NCI-H146 treated with DMSO at 0.1 percent for 48 hours (cell line): ENCODE measurements around the gene AGER.
"Not testable (repeated sequence)": the region's sequence is repeated elsewhere in the genome, so short reads cannot be mapped to it uniquely, and the experiment has no call there.

ENCODE experiments used
- DNase-seq: peaks from one replicate; lab custom pipeline; 2025; ENCODE audit not compliant: unreplicated experiment; lab: John Stamatoyannopoulos, UW

AGER gene

DNA sequence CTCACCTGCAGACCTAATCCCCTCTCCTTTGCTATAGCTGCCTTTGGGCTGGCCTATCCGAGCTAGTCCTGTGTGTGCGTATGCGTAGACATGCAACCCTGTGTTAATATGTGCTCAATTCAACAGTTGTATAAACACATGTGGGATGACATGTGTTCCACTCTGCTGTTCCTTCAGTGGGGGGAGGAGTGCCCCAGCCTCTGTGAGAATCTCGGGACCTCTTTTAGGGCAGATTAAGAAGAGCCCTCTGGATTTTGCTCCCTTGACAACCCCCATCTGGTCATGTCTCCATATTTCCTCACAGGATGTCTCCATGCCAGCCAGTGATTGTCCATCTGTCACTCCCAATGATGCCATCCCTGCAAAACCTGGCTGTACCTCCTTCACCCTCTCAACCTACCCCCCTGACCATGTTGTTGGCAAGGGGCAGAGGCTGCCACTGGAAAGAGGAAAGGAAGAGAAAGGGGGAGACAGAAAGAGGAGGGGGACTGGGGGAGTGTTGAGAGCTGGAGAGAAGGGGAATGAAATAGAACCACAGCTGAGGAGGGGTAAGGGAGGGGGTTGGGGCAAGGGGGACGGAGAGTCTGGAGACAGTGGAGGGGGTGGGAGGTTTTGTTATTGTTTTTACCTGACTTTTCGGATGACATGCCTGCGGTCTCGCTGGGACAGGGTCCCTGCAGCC, 32.7 kb downstream of the AGER start:
- DNase-seq = no peak

DNA sequence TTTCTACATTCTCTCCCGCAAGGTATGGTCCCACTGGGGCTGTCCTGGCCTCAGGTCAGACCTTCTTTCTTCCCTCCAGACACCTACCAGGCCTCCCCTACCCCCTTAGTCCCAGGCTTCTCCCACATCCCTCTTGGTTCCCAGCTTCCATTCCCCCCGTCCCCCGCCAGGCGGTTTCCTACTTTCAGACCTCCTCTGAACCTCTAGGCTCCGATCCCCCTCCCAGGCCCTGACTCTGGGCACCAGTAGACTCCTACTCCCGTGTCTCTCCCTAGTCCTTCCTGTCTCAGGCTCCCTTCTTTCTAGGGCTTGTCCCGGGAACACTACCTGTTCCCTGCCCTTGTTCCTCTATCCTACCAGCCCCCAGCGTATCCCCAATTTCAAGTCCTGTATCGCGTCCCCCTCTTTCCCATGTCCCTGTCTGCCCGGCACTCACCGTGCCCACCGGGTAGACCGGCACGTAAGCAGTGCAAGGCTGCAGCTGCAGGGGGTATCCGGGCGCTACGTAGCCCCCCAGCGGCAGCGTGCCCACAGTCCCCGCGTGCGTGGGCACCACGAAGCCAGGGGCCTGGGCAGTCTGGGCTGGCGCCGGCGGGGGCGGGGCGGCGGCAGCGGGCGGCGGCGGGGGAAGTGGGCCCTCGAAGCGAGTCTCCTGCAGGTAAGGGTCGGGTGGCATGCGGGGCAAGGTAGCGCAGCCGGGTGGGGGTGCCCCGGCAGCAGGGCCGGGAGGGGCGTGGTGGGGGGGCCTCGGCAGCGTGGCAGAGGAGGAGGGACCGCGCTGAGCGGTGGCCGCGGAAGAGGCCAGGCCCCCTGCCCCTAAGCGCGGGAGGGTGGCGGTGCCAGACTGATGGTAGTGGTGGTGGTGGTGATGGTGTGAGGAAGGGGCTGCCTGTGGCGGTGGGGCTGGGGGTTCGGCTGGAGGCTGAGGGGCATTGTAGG, 33.9 kb downstream of the AGER start:
- DNase-seq = no peak

DNA sequence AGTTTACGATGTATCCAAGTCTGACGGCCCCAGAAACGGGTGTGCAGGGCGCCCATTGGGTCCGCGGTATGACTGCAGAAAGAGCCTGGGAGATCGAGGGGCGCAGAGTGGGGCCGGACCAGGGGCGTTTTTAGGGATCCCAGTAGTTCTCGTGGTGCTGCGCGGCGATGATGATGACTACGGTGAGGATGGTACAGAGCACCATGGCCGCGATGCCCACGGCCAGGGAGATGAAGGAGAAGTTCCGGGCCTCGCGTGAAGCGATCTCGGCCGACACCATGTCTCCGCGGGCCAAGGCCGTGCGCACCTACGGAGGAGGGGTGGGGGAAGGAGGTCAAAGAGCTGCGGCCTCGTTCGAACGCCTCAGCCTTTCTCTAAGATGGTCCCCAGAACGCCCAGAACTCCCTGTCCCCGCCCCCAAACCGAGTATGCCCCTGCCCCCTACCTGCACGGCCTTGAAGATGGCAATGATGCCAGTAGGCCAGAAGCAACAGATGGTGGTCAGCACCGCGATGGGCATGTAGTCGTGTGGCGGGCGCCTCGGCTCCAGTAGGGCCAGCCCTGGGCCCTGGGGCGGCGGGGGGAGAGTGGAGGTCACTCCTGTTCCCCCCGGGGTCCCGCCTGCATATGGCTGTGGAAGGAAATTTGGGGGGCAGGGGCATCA, 34.8 kb downstream of the AGER start:
- DNase-seq = no peak

DNA sequence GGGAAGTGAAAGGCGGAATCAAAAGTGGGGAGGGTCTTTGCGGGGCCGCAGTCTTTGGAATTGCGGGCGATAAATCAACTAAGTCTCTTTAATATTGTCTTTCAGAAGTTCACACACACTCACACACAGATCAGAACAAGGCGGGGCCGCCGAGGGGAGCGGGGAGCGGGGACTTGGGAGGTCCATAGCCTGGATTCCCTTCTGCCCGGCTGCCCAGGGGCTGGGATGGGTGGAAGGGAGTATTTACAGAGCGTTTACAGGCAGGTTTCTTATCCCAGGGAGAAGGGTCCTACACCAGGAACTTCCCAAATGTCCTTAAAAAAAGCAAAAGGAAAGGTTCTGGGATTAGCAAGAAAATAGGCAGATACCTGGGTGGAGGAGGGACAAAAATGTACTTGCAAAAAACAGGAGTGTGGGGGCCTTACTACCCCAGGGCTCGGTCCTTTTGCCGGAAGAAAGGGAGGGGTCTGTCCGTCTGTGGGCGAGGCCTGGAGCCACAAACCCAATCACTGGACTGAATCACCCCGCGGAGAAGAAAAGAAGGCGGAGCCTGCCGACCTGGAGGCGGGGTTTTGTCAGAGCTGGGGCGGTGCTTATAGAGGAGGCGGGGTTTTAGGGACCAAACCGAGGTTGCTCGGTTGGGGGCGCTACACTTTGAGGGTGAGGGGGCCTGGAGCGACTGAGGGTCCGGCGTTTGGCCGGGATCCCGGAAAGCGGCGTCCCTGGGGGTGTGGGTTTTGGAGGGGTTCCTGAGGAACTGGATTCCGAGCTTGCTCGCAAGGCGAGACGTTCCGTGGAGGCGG, 35.6 kb downstream of the AGER start:
- DNase-seq = peak; percentile 29

DNA sequence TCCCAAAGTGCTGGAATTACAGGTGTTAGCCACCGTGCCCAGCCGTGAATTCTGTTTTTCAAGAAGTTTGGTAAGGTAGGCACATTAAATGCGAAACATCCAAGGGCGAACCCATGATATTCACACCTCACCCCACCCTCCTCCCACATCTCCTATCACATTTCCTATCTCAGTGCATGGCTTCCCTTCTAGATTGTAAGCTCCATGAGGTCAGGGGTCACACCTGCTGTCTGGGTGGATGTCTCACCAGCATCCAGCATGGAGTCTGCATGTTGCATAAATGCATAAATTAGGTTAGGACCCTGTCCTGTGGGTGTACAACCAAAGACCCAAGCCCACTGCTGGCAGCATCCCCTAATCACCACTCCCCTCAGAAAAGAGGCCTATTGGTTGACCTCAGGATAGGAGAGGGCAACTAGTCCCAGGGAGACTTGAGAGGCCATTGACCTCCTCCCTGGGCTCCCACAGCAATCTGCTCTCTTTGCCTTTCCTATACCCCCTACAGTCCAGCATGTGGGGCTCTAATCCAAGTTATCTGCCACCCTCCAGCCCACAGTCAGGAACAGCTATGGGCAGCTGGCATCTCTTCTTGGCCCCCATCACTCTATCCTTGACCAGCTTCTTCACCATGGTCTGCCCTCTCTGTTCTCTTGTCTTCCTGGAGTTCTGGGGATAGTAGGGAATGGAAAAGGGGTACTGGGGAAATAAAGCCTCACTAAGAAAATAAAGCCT, 36.5 kb downstream of the AGER start:
- DNase-seq = no peak

DNA sequence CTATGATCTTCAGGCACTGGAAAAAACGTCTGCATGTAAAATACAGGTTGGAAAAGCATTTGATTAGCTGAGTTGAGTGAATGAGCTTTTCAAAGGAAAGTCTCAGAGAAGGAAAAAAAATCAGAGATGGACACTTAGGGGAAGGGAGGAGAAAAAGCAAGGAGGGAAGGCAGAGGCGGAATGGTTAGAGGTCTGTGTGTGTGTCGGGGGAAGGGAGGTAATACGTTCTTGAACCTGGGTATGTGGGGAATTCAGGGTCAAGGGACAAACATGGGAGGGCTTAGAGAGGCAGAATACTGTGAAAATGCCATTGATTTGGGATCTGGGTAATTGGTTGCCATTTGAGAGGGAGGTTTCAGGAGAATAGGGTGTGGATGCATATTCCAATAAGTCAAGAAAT, 37.4 kb downstream of the AGER start:
- no peak for DNase-seq

DNA sequence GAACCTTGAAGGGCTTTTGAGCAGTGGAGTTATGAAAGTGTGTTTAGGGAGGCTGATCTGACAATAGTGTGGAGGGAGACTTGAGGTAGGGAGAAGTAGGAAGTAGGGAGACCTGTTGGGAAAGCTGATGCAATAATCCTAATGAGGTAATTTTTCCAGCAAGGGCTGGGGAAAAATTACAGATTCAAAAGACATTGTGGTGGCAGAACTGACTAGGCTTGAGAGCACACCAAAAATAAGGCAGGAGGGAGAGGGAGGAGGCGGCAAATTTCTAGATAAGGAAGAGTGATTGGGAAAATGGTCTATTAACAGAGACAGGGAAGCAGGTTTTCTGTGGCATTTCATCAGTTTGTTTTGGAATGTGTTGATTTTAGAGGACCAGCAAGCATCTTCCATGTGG, 37.8 kb downstream of the AGER start:
- DNase-seq = no peak

DNA sequence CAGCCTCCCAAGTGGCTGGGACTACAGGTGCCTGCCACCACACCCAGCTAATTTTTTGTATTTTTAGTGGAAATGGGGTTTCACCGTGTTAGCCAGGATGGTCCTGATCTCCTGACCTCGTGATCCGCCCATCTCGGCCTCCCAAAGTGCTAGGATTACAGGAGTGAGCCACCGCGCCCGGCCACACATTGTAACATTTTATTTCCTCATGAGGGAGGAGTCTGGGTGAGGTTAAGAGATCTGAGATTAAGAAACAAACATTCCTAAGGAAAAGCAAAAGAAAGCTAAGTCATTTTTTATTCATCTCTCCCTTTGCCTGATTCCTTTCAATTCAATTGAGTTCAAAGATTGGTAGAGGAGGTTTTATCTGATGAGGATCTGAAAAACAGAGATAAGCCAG, 39.8 kb downstream of the AGER start:
- DNase-seq = not testable (repeated sequence)

DNA sequence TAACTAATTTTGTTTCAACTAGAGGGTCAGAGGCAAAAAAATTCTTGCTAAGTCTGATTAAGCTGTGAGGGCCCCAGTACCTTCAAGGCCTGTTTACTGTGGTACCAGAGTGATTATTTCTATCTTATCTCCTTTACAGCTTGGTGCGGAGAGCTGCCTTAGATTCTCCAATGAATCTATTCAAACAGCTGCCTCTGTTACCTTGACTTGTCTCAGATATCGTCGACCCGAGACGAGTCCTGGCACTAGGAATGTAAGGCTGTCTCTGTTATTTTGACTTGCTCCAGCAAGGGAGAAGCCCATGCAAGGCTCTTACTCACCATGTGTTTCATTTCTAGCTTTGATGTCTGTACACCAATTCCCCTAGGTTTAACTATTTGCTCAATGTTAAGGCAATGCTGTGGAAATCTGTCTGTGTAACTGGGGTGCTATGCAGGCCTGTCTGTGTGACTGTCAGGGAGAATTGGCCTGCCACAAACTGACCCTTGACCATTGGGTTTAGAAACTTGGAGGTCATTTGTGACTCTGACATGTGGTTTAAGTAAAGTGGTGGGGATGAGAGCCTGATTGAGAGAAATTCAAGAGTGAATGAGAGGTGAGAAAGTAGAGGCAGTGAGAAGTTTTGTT, 43.5 kb downstream of the AGER start:
- DNase-seq = no peak

DNA sequence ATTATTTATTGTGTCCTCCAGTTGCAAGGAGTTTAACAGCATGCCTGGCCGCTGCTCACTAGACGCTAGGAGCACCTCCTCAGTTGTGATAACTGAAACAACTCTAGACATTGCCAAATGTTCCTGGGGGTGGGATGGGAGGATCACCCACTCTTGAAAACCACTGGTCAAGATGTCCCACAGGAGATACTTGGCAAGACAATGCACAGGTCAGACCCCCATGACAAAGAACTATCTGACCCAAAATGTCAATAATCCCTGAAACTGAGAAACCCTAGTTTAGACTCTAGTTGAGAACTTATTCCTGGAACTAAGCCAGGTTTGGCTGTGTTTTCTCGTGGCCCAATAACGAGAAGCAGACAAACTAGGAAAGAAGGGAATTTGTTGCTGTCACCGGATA, 44.5 kb downstream of the AGER start:
- no peak for DNase-seq

DNA sequence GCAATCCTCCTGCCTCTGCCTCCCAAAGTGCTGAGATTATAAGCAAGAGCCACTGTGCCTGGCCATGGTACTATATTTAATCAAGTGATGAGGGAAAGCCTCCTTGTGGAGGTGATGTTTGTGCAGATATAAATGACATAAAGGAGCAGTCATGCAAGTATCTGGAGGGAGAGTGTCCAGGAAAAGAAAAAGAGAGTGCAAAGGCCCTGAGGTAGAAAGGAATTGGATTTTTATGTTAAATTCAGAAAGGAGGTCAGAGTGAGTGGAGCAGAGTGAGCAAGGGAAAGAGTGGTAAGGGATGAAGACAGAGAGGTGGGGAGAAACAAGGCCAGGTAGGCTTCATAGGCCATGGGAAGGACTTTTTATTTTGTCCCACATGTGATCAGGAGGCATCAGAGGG, 46.6 kb downstream of the AGER start:
- no peak for DNase-seq

DNA sequence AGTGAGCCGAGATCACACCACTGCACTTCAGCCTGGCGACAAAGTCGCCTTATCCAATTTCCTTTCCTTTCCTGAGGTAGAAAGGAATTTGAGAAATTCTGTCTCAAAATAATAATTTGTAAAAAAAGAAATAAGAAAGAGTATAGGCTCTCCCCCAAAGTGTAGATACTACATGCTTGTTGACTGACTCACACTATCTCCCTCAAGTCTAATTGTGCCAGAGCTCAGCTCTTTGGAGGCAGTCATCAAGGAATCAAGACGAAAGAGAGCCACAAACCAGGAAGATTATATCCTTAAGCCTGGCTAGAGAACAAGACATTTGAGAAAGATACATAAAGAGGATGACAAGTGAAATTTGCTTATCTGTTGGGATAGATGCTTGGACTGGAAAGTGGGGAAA, 50.3 kb downstream of the AGER start:
- no peak for DNase-seq

DNA sequence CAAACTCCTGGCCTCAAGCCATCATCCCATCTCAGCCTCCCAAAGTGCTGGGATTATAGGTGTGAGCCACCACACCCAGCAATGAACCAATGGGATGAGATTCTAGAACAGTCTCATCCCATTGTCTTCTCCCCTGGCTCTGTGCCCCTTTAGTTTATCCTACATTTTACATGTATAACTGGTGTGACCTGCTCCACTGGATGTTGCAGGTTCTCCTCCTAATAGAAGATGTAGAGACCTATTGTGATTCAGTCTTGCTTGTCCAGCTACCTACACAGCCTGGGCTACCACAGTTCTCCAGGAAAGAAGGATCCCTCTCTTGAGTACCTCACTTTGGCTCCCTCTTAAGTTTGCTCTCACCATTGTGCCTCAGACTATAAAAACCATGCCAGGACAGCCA, 51.9 kb downstream of the AGER start:
- DNase-seq = no peak

DNA sequence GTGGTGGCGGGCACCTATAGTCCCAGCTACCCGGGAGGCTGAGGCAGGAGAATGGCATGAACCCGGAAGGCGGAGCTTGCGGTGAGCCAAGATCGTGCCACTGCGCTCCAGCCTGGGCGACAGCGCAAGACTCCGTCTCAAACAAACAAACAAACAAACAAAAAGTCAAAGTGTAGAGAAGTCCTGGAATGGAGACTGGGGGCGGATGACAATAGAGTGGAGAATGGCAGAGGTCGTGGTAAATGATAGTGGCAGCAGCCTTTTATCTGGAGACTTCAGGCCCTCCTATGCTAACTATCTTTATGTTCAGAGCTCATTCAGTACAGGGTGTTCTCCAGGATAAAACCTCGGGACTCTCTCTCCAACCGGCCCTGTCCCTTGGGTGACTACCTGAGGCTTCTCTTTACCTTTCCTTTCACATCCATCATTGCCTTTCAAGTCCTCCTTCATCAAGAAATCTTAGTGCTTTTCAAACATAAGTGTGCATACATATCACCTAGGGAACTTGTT, 52.6 kb downstream of the AGER start:
- no peak for DNase-seq
